GM12872 (cell line): Measurements from ENCODE around the gene TOPBP1.

Experiments used
- TF ChIP-seq, protein P1 (sequence below): IDR thresholded peaks from 3 replicates; pipeline ENCODE4 v1.5.1; 2011; ENCODE audit warnings: low read depth, mild to moderate bottlenecking, low read length, moderate library complexity; ENCODE audit not compliant: insufficient read depth

The TOPBP1 gene

DNA sequence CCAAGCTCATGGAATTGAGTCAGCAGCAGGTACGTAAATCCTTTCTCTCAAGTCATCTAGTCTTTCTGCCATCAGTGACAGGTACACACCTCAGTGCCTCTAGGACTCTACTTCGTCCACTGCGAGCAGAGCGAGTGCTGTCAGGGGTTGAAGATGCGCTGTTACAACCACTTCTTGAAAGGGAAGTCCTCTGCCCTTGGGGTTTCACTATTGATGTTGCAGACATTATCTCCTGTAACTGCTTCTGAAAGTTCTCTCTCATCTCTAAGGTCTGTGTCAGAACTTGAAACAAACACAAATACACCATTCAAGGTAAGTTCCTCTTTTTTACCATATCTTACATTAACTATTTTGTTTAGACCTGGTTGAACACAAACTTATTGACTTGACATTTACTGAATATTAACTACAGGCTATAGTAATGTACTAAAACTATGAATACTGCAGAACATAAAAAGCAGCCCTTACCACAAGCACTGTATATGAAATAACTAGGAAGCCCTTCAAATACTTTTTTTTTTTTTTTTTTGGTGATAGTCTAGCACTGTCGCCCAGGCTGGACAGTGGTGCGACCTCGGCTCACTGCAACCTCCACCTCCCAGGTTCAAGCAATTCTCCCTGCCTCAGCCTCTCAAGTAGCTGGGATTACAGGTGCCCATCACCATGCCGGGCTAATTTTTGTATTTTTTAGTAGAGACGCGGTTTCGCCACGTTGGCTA lies 41.5 kb downstream of the TOPBP1 start:
- TF ChIP-seq, protein P1, sequence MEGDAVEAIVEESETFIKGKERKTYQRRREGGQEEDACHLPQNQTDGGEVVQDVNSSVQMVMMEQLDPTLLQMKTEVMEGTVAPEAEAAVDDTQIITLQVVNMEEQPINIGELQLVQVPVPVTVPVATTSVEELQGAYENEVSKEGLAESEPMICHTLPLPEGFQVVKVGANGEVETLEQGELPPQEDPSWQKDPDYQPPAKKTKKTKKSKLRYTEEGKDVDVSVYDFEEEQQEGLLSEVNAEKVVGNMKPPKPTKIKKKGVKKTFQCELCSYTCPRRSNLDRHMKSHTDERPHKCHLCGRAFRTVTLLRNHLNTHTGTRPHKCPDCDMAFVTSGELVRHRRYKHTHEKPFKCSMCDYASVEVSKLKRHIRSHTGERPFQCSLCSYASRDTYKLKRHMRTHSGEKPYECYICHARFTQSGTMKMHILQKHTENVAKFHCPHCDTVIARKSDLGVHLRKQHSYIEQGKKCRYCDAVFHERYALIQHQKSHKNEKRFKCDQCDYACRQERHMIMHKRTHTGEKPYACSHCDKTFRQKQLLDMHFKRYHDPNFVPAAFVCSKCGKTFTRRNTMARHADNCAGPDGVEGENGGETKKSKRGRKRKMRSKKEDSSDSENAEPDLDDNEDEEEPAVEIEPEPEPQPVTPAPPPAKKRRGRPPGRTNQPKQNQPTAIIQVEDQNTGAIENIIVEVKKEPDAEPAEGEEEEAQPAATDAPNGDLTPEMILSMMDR: no peak

DNA sequence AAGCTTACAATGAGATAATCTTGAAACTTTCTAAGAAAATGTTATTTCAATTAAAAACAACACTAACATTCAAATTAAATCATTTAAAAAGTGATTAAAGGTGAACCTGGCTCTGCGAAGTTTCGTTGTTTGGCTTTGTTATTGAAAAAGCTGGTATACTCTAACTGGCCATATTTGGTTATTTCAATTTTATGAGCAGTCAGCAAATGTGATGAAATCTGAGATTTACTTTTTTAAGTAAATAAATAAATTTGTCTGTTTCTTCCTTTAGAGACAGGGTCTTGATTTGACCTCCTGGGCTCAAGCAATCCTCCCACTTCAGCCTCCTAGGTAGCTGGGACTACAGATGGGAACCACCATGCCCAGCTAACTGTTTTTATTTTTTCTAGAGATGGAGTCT lies 50.2 kb downstream of the TOPBP1 start:
- TF ChIP-seq, protein P1: no peak

DNA sequence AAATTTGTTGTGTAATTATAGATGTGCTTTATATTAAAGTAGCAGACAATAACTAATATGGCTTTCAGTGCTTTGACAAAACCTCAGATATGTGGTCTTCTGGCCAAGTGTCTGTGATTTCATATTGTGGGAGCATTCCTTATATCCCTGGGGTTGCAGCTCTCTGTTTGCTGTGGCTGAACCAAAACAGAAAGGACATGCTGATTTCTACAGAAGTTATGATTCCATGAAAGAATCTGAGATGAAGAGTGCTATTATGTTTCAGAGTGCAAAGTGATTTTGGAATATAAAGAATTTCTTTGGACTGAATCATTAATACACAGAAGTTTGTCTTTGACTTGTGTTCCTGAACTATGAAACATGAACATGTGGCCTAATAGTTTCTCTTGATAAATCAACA lies 51.7 kb downstream of the TOPBP1 start:
- TF ChIP-seq, protein P1: no peak

DNA sequence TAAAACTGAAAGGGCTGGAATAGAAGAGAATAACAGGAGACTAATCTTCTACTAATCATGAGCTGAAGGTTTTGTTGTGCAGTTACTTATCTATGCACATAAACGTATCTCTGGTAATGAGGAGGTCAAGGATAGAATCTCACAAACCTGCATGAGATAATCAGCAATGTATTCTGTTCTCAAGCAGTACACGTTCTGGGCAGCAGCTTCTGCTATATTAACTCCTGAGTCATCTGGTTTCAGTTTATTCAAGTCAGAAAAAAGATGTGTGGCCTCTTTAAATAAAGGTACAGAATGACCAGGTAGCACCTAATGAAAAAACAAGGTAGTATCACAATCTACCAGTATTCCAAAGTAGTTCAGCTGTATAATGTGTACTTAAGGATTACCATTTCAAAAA lies 53.4 kb downstream of the TOPBP1 start:
- TF ChIP-seq, protein P1: no peak

DNA sequence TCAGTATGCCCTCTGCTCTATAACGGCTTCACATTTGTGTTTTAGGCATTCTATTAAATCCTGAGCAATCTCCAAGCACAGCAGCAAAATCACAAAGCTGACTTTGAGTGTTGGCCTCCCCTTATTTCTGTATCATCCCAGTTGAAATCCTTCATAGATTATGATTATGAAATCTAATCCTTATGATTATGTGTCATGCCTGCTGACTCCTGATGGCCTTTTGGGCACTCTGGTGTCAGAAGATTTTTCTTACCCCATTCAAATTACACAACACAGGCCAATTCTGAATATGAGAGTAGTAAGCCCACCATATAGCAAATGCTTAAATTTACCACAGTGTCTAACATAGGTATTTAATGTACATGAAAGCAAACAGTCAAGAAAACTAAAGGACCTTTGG lies 53.9 kb downstream of the TOPBP1 start:
- TF ChIP-seq, protein P1: no peak

DNA sequence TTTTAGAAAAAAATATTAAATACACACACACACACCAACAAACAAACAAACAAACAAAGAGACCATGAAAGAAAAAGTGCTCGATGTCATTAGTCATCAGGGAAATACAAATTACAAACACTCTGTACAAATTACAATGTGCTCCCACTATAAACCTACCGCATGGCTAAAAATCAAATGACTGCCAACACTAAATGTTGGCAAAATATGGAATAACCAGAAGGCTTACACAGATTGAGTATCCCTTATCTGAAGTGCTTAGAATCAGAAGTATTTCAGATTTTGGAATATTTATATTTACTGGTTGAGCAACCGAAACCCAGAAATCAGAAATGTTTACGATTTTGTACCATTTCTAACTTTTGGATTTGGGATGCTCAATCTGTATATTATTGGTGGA lies 54.8 kb downstream of the TOPBP1 start:
- TF ChIP-seq, protein P1: no peak

DNA sequence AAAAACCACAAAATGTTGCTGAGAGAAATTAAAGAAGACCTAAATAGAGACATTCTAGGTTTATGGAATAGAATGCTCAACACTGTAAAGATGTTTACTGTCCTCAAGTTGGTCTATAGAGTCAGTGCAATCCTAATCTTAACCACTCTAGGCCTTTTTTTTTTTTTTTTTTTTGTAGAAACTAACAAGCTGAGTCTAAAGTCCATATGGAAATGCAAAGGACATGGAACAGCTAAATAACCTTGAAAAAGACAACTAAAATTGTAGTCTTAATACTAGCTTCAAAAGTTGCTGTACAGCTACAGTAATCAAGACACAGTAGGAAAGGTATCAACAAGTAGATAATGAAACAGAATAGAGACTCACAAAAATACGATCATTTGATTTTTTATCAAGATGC lies 55.4 kb downstream of the TOPBP1 start:
- TF ChIP-seq, protein P1: no peak
